Rectal smooth muscle tissue (tissue), 1 donor: Measurements from ENCODE around the gene MAML2.

Experiments
- H3K27ac ChIP-seq: one replicate; pipeline ENCODE4 v1.7.0; 2013; ENCODE audit warnings: low read depth, low read length, inconsistent platforms
- H3K27me3 ChIP-seq: one replicate; pipeline ENCODE4 v1.7.0; 2013; ENCODE audit warnings: low read length; ENCODE audit not compliant: control insufficient read depth, insufficient read depth
- H3K36me3 ChIP-seq: one replicate; pipeline ENCODE4 v1.7.0; 2013; ENCODE audit warnings: low read length; ENCODE audit not compliant: control insufficient read depth, insufficient read depth
- H3K4me1 ChIP-seq: one replicate; pipeline ENCODE4 v1.7.0; 2013; ENCODE audit warnings: low read length; ENCODE audit not compliant: control insufficient read depth, insufficient read depth
- H3K4me3 ChIP-seq: one replicate; pipeline ENCODE4 v1.7.0; 2013; ENCODE audit warnings: low read length
- H3K9ac ChIP-seq: one replicate; pipeline ENCODE4 v1.7.0; 2013; ENCODE audit warnings: low read length

Gene MAML2

GRCh38 chr11:96334219-96334618 is 8.8 kb downstream of the MAML2 start:
- no peak overlapping the region for H3K9ac ChIP-seq
- H3K27me3 ChIP-seq = no peaks in the 10 kb centered on the region
- H3K4me1 ChIP-seq = peaks cover 7% of the 10 kb centered on the region
- no peaks in the 10 kb centered on the region for H3K36me3 ChIP-seq
- no peak overlapping the region for H3K4me3 ChIP-seq
- no peak overlapping the region for H3K27ac ChIP-seq

GRCh38 chr11:96333191-96333719 is 9.7 kb downstream of the MAML2 start:
- H3K9ac ChIP-seq = no peak overlapping the region

GRCh38 chr11:96332126-96332771 is 10.7 kb downstream of the MAML2 start:
- no peak overlapping the region for H3K9ac ChIP-seq
- peaks cover 4% of the 10 kb centered on the region for H3K4me1 ChIP-seq

More at GRCh38 chr11:96333191-96333719, 9.7 kb downstream of the MAML2 start:
- Histone ChIP-seq H3K4me3 (no peak overlapping the region), H3K27ac (no peak overlapping the region), H3K4me1 (peaks cover 4% of the 10 kb centered on the region), H3K36me3 (no peaks in the 10 kb centered on the region), H3K27me3 (no peaks in the 10 kb centered on the region)

GRCh38 chr11:96331699-96332116 is 11.3 kb downstream of the MAML2 start:
- H3K36me3 ChIP-seq = no peaks in the 10 kb centered on the region
- no peak overlapping the region for H3K4me3 ChIP-seq
- H3K4me1 ChIP-seq = peaks cover 4% of the 10 kb centered on the region
- no peaks in the 10 kb centered on the region for H3K27me3 ChIP-seq
- no peak overlapping the region for H3K27ac ChIP-seq
- H3K9ac ChIP-seq = no peak overlapping the region

More at GRCh38 chr11:96332126-96332771, 10.7 kb downstream of the MAML2 start:
- no peak overlapping the region for H3K27ac ChIP-seq
- H3K27me3 ChIP-seq = no peaks in the 10 kb centered on the region
- no peak overlapping the region for H3K4me3 ChIP-seq
- H3K36me3 ChIP-seq = no peaks in the 10 kb centered on the region

GRCh38 chr11:96330511-96330859 is 12.5 kb downstream of the MAML2 start:
- Histone ChIP-seq H3K4me1 (peaks cover 4% of the 10 kb centered on the region), H3K9ac (no peak overlapping the region), H3K27ac (no peak overlapping the region), H3K27me3 (no peaks in the 10 kb centered on the region), H3K4me3 (no peak overlapping the region), H3K36me3 (no peaks in the 10 kb centered on the region)

- no peaks in the 10 kb centered on the region for H3K36me3 ChIP-seq
- peaks cover 4% of the 10 kb centered on the region for H3K4me1 ChIP-seq
- H3K27ac ChIP-seq = no peak overlapping the region
- H3K4me3 ChIP-seq = no peak overlapping the region
- no peaks in the 10 kb centered on the region for H3K27me3 ChIP-seq
- no peak overlapping the region for H3K9ac ChIP-seq
Observed at GRCh38 chr11:96329855-96330510, 13.0 kb downstream of the MAML2 start.

GRCh38 chr11:96329419-96329818 is 13.6 kb downstream of the MAML2 start:
- no peak overlapping the region for H3K4me3 ChIP-seq
- H3K9ac ChIP-seq = no peak overlapping the region
- H3K27ac ChIP-seq = no peak overlapping the region
- H3K27me3 ChIP-seq = no peaks in the 10 kb centered on the region
- H3K4me1 ChIP-seq = peaks cover 4% of the 10 kb centered on the region
- no peaks in the 10 kb centered on the region for H3K36me3 ChIP-seq

GRCh38 chr11:96328395-96329010 is 14.5 kb downstream of the MAML2 start:
- Histone ChIP-seq H3K27ac (no peak overlapping the region), H3K4me3 (no peak overlapping the region), H3K36me3 (no peaks in the 10 kb centered on the region), H3K9ac (no peak overlapping the region), H3K4me1 (peaks cover 4% of the 10 kb centered on the region), H3K27me3 (no peaks in the 10 kb centered on the region)

GRCh38 chr11:96326959-96327358 is 16.0 kb downstream of the MAML2 start:
- Histone ChIP-seq H3K9ac (no peak overlapping the region), H3K27me3 (no peaks in the 10 kb centered on the region), H3K4me3 (no peak overlapping the region), H3K27ac (no peak overlapping the region), H3K36me3 (no peaks in the 10 kb centered on the region), H3K4me1 (peaks cover 2% of the 10 kb centered on the region)

GRCh38 chr11:96324912-96325311 is 18.1 kb downstream of the MAML2 start:
- H3K27ac ChIP-seq = no peak overlapping the region
- no peaks in the 10 kb centered on the region for H3K36me3 ChIP-seq
- no peak overlapping the region for H3K4me3 ChIP-seq
- no peaks in the 10 kb centered on the region for H3K27me3 ChIP-seq
- no peak overlapping the region for H3K9ac ChIP-seq
- no peaks in the 10 kb centered on the region for H3K4me1 ChIP-seq

- Histone ChIP-seq H3K4me1 (no peaks in the 10 kb centered on the region), H3K9ac (no peak overlapping the region), H3K27ac (no peak overlapping the region), H3K27me3 (no peaks in the 10 kb centered on the region), H3K4me3 (no peak overlapping the region), H3K36me3 (no peaks in the 10 kb centered on the region)
Observed at GRCh38 chr11:96323642-96323985, 19.4 kb downstream of the MAML2 start.

GRCh38 chr11:96322775-96323641 is 20.0 kb downstream of the MAML2 start:
- Histone ChIP-seq H3K36me3 (no peaks in the 10 kb centered on the region), H3K27me3 (no peaks in the 10 kb centered on the region), H3K4me3 (no peak overlapping the region), H3K27ac (no peak overlapping the region), H3K4me1 (no peaks in the 10 kb centered on the region), H3K9ac (no peak overlapping the region)
